Measurements from ENCODE around the gene ETS1. TPM values are rescaled to one million over a fixed set of nuclear protein-coding genes. Genes with fewer than 3 reads are reported as not detected.

Gene ETS1
- polyA plus RNA-seq, 1 donor from 2014 or later: 0.42 TPM

GRCh38 chr11:128551611-128552335, 35.6 kb downstream of the ETS1 start:
- H2AFZ ChIP-seq (ENCODE audit: low read depth, low read length): no peak overlapping the region
- no peaks in the 10 kb centered on the region for H3F3A ChIP-seq (ENCODE audit: insufficient read depth, low read length, poor library complexity, severe bottlenecking)
- H3K9me2 ChIP-seq (ENCODE audit: insufficient read depth, low read length): no peaks in the 10 kb centered on the region
- no peak overlapping the region for H3K4me2 ChIP-seq (ENCODE audit: low read length)
- no peak overlapping the region for H3K27ac ChIP-seq (ENCODE audit: low read length)
- H3K9ac ChIP-seq (ENCODE audit: low read length): no peak overlapping the region
- H3K79me2 ChIP-seq (replicated peaks; ENCODE audit: insufficient read depth, low read length): no peaks in the 10 kb centered on the region
- no peaks in the 10 kb centered on the region for H3K36me3 ChIP-seq (ENCODE audit: insufficient read depth, low read length)
- TF ChIP-seq EP300 (conservative IDR thresholded peaks at IDR 0.05; ENCODE audit: poor library complexity, severe bottlenecking) (no peak), EZH2 (IDR thresholded peaks at IDR 0.05; ENCODE audit: borderline replicate concordance, insufficient read depth, low read length, poor library complexity, severe bottlenecking) (no peak), MXI1 (conservative IDR thresholded peaks at IDR 0.05; ENCODE audit: poor library complexity, severe bottlenecking) (no peak), RAD21 (conservative IDR thresholded peaks at IDR 0.05) (no peak), SMC3 (conservative IDR thresholded peaks at IDR 0.05; ENCODE audit: poor library complexity) (no peak), CTCF (IDR thresholded peaks at IDR 0.05; ENCODE audit: poor library complexity, severe bottlenecking) (no peak), POLR2AphosphoS5 (IDR thresholded peaks at IDR 0.05) (no peak), TAF1 (IDR thresholded peaks at IDR 0.05; ENCODE audit: low read depth) (no peak)
- TF ChIP-seq, protein P1, sequence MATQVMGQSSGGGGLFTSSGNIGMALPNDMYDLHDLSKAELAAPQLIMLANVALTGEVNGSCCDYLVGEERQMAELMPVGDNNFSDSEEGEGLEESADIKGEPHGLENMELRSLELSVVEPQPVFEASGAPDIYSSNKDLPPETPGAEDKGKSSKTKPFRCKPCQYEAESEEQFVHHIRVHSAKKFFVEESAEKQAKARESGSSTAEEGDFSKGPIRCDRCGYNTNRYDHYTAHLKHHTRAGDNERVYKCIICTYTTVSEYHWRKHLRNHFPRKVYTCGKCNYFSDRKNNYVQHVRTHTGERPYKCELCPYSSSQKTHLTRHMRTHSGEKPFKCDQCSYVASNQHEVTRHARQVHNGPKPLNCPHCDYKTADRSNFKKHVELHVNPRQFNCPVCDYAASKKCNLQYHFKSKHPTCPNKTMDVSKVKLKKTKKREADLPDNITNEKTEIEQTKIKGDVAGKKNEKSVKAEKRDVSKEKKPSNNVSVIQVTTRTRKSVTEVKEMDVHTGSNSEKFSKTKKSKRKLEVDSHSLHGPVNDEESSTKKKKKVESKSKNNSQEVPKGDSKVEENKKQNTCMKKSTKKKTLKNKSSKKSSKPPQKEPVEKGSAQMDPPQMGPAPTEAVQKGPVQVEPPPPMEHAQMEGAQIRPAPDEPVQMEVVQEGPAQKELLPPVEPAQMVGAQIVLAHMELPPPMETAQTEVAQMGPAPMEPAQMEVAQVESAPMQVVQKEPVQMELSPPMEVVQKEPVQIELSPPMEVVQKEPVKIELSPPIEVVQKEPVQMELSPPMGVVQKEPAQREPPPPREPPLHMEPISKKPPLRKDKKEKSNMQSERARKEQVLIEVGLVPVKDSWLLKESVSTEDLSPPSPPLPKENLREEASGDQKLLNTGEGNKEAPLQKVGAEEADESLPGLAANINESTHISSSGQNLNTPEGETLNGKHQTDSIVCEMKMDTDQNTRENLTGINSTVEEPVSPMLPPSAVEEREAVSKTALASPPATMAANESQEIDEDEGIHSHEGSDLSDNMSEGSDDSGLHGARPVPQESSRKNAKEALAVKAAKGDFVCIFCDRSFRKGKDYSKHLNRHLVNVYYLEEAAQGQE (IDR thresholded peaks at IDR 0.05; ENCODE audit: borderline replicate concordance): no peak
- H3K27me3 ChIP-seq (ENCODE audit: insufficient read depth, low read depth, low read length): peaks cover 76% of the 10 kb centered on the region
- no peaks in the 10 kb centered on the region for H4K20me1 ChIP-seq (ENCODE audit: insufficient read depth)
- H3K9me3 ChIP-seq (ENCODE audit: low read length): no peaks in the 10 kb centered on the region
- H3K4me3 ChIP-seq (ENCODE audit: low read length): no peak overlapping the region

- no peaks in the 10 kb centered on the region for H3F3A ChIP-seq (ENCODE audit: insufficient read depth, low read length, poor library complexity, severe bottlenecking)
- no peak overlapping the region for H2AFZ ChIP-seq (ENCODE audit: low read depth, low read length)
- peaks cover 83% of the 10 kb centered on the region for H3K27me3 ChIP-seq (ENCODE audit: insufficient read depth, low read depth, low read length)
- no peak overlapping the region for H3K4me3 ChIP-seq (ENCODE audit: low read length)
- H4K20me1 ChIP-seq (ENCODE audit: insufficient read depth): no peaks in the 10 kb centered on the region
- no peaks in the 10 kb centered on the region for H3K9me2 ChIP-seq (ENCODE audit: insufficient read depth, low read length)
- TF ChIP-seq MXI1 (conservative IDR thresholded peaks at IDR 0.05; ENCODE audit: poor library complexity, severe bottlenecking) (no peak), POLR2AphosphoS5 (IDR thresholded peaks at IDR 0.05) (no peak), CTCF (IDR thresholded peaks at IDR 0.05; ENCODE audit: poor library complexity, severe bottlenecking) (no peak), SMC3 (conservative IDR thresholded peaks at IDR 0.05; ENCODE audit: poor library complexity) (no peak), EP300 (conservative IDR thresholded peaks at IDR 0.05; ENCODE audit: poor library complexity, severe bottlenecking) (no peak), RAD21 (conservative IDR thresholded peaks at IDR 0.05) (no peak)
- TF ChIP-seq, protein P1 (IDR thresholded peaks at IDR 0.05; ENCODE audit: borderline replicate concordance): no peak
- H3K9me3 ChIP-seq (ENCODE audit: low read length): no peaks in the 10 kb centered on the region
- no peak overlapping the region for H3K27ac ChIP-seq (ENCODE audit: low read length)
- H3K79me2 ChIP-seq (replicated peaks; ENCODE audit: insufficient read depth, low read length): no peaks in the 10 kb centered on the region
- H3K36me3 ChIP-seq (ENCODE audit: insufficient read depth, low read length): no peaks in the 10 kb centered on the region
- no peak overlapping the region for H3K4me2 ChIP-seq (ENCODE audit: low read length)
- H3K9ac ChIP-seq (ENCODE audit: low read length): no peak overlapping the region
These were observed 36.3 kb downstream of the ETS1 start for GRCh38 chr11:128551058-128551457.
